IMR-90 (cell line): ENCODE measurements around the gene MYO1H.

Experiments used
- MAFK ChIP-seq: IDR thresholded peaks from 2 replicates; pipeline ENCODE4 v1.6.1; 2012; ENCODE audit warnings: low read depth, low read length, improper control_type of control experiment
- POLR2A ChIP-seq: IDR thresholded peaks from 2 replicates; pipeline ENCODE4 v1.6.1; 2012; ENCODE audit warnings: mild to moderate bottlenecking, low read depth, low read length
- TF ChIP-seq, protein P1 (sequence below): conservative IDR thresholded peaks from 2 replicates; pipeline ENCODE4 v1.5.1; 2012; ENCODE audit warnings: mild to moderate bottlenecking, low read depth, low read length, improper control_type of control experiment

DNA sequence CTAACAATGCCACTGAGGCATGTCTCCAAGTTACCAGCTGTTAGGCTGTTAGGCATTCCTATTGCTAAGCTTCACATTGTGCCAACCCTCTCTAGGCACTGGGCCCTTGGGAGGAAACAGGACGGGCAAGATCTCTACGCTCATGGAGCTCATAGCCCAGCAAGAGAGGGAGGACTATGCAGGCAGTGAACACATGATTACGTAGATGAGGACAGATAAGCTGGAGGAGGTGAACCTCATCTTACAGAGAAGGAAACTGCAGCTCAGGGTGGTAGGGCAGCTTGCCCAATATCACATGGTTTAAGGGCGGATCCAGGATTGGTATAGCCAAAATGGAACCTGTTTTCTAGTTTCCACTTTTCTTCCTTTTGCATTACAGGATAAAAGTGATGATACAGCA lies 137.5 kb downstream of the MYO1H start:
- TF ChIP-seq, protein P1, sequence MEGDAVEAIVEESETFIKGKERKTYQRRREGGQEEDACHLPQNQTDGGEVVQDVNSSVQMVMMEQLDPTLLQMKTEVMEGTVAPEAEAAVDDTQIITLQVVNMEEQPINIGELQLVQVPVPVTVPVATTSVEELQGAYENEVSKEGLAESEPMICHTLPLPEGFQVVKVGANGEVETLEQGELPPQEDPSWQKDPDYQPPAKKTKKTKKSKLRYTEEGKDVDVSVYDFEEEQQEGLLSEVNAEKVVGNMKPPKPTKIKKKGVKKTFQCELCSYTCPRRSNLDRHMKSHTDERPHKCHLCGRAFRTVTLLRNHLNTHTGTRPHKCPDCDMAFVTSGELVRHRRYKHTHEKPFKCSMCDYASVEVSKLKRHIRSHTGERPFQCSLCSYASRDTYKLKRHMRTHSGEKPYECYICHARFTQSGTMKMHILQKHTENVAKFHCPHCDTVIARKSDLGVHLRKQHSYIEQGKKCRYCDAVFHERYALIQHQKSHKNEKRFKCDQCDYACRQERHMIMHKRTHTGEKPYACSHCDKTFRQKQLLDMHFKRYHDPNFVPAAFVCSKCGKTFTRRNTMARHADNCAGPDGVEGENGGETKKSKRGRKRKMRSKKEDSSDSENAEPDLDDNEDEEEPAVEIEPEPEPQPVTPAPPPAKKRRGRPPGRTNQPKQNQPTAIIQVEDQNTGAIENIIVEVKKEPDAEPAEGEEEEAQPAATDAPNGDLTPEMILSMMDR, result no peak
- TF ChIP-seq POLR2A, result no peak
- TF ChIP-seq MAFK, result no peak
